HCT116 (cell line): Measurements from ENCODE around the gene TMF1. TPM values are rescaled to one million over a fixed set of nuclear protein-coding genes. Genes with fewer than 3 reads are reported as not detected.

Source experiments
- ATAC-seq: fragments of 200-7000 bp; cut with Tn5 transposase; 2 replicates; pipeline ENCODE4 v1.9.1; 2020; ENCODE audit warnings: mild to moderate bottlenecking, moderate library complexity
- BruUV-seq: library from RNA; stranded (reverse); fragments of 400-500 nt; replicated peaks from 2 replicates; lab custom pipeline; 2021; lab: Mats Ljungman, UMichigan
- CTCF ChIA-PET: fragments of 300-600 bp; sonication (Branson Sonifier 250); formaldehyde crosslinking; loops from one replicate; lab custom pipeline; 2021; ENCODE audit warnings: antibody characterized with exemption; lab: Charles Lee
- POLR2A ChIA-PET: fragments of 300-600, 350-600 bp; sonication (Branson Sonifier 250); formaldehyde crosslinking; loops from one replicate; lab custom pipeline; 2021; ENCODE audit warnings: antibody characterized with exemption; lab: Charles Lee
- RAD21 ChIA-PET, 2 experiments: fragments of 300-600 bp; sonication (Branson Sonifier 250); formaldehyde crosslinking; loops; one replicate each; lab custom pipeline; 2023; ENCODE audit warnings: low total read pairs in 2 of 2; ENCODE audit not compliant: uncharacterized antibody in 2 of 2, unreplicated experiment in 2 of 2, low non-redundant PET in 1 of 2; lab: Charles Lee
- DNase-seq: peaks from one replicate; pipeline ENCODE4 v3.0.0-alpha.2; 2010; ENCODE audit warnings: low read depth, low spot score
- H2AFZ ChIP-seq: fragments of 200-600 bp; shearing (Covaris generic), sonication (generic); 2 replicates; pipeline ENCODE4 v1.6.1; 2017; ENCODE audit warnings: low read depth, mixed run types, mixed read lengths, antibody characterized with exemption, low read length; ENCODE audit not compliant: poor library complexity, severe bottlenecking
- H3K27ac ChIP-seq: 2 replicates; pipeline ENCODE4 v1.5.1; 2012; ENCODE audit warnings: low read depth, low read length
- H3K27me3 ChIP-seq: fragments of 200-600 bp; sonication (generic); 2 replicates; pipeline ENCODE4 v1.6.1; 2016; ENCODE audit warnings: mixed run types, low read length, mixed read lengths; ENCODE audit not compliant: insufficient read depth
- H3K36me3 ChIP-seq, 2 experiments: fragments of 200-500 bp in 1 of 2; fragments of 200-600 bp in 1 of 2; sonication (Bioruptor generic) in 1 of 2; sonication (generic) in 1 of 2; 2 replicates each; pipeline versions ENCODE4 v1.5.1 to v1.6.1; 2014 to 2016; ENCODE audit warnings: low read length in 2 of 2, inconsistent platforms in 1 of 2, mixed read lengths in 1 of 2, mixed run types in 1 of 2; ENCODE audit not compliant: insufficient read depth in 2 of 2, control insufficient read depth in 1 of 2
- H3K4me1 ChIP-seq, 2 experiments: fragments of 200-600 bp in 1 of 2; sonication (generic) in 1 of 2; 2 replicates each; pipeline versions ENCODE4 v1.5.1 to v1.6.1; 2012 to 2017; ENCODE audit warnings: low read length in 2 of 2, inconsistent platforms in 1 of 2, mild to moderate bottlenecking in 1 of 2, mixed read lengths in 1 of 2, mixed run types in 1 of 2, moderate library complexity in 1 of 2; ENCODE audit not compliant: insufficient read depth in 2 of 2, control insufficient read depth in 1 of 2
- H3K4me2 ChIP-seq: fragments of 200-600 bp; sonication (generic); 2 replicates; pipeline ENCODE4 v1.6.1; 2017; ENCODE audit warnings: mixed run types, low read length, mixed read lengths
- H3K4me3 ChIP-seq, 2 experiments: fragments of 200-600 bp in 1 of 2; sonication (generic) in 1 of 2; replicated peaks in 1 of 2; 2 replicates each; pipeline ENCODE4 v1.5.1; 2011 to 2016; ENCODE audit warnings: low read length in 2 of 2, control low read depth in 1 of 2, low read depth in 1 of 2, mild to moderate bottlenecking in 1 of 2, mixed read lengths in 1 of 2, mixed run types in 1 of 2
- H3K79me2 ChIP-seq: fragments of 200-600 bp; sonication (generic); 2 replicates; pipeline ENCODE4 v1.6.1; 2017; ENCODE audit warnings: mild to moderate bottlenecking, mixed run types, low read length, moderate library complexity, mixed read lengths; ENCODE audit not compliant: insufficient read depth
- H3K9ac ChIP-seq: fragments of 200-600 bp; sonication (generic); 2 replicates; pipeline ENCODE4 v1.6.1; 2016; ENCODE audit warnings: low read length, mixed read lengths
- H3K9me2 ChIP-seq: fragments of 200-600 bp; sonication (generic), shearing (Covaris generic); 2 replicates; pipeline ENCODE4 v1.6.1; 2017; ENCODE audit warnings: mixed run types, mild to moderate bottlenecking, moderate library complexity; ENCODE audit not compliant: insufficient read depth
- H3K9me3 ChIP-seq, 2 experiments: fragments of 200-500 bp in 1 of 2; fragments of 200-600 bp in 1 of 2; sonication (Bioruptor generic) in 1 of 2; sonication (generic) in 1 of 2; 2 replicates each; pipeline ENCODE4 v1.6.1; 2014 to 2017; ENCODE audit warnings: low read length in 2 of 2, mixed read lengths in 2 of 2, inconsistent platforms in 1 of 2, low read depth in 1 of 2, mild to moderate bottlenecking in 1 of 2, mixed run types in 1 of 2, moderate library complexity in 1 of 2; ENCODE audit not compliant: control insufficient read depth in 1 of 2, insufficient read depth in 1 of 2
- H4K20me1 ChIP-seq: fragments of 200-600 bp; sonication (generic), shearing (Covaris generic); 2 replicates; pipeline ENCODE4 v1.6.1; 2017; ENCODE audit warnings: mixed run types, mild to moderate bottlenecking, moderate library complexity; ENCODE audit not compliant: insufficient read depth
- CBX3 ChIP-seq: IDR thresholded peaks from 2 replicates; pipeline ENCODE4 v1.6.1; 2012; ENCODE audit warnings: low read depth
- CEBPB ChIP-seq: IDR thresholded peaks from 2 replicates; pipeline ENCODE4 v1.6.1; 2012; ENCODE audit warnings: low read depth
- EGR1 ChIP-seq: IDR thresholded peaks from 2 replicates; pipeline ENCODE4 v1.6.1; 2012; ENCODE audit warnings: low read depth
- ELF1 ChIP-seq: IDR thresholded peaks from 2 replicates; pipeline ENCODE4 v1.6.1; 2012; ENCODE audit warnings: low read depth, borderline replicate concordance
- EZH2 ChIP-seq: fragments of 200-600 bp; sonication (generic); IDR thresholded peaks from 2 replicates; pipeline ENCODE4 v1.6.1; 2017; ENCODE audit warnings: antibody characterized with exemption, mixed run types
- FOSL1 ChIP-seq: IDR thresholded peaks from 2 replicates; pipeline ENCODE4 v1.6.1; 2012; ENCODE audit warnings: low read depth
- POLR2A ChIP-seq: IDR thresholded peaks from 2 replicates; pipeline ENCODE4 v1.7.0; 2011; ENCODE audit warnings: borderline replicate concordance; ENCODE audit not compliant: insufficient read depth, insufficient read length; ENCODE audit errors: extremely low read depth
- POLR2AphosphoS5 ChIP-seq: IDR thresholded peaks from 2 replicates; pipeline ENCODE4 v1.6.1; 2011; ENCODE audit warnings: mild to moderate bottlenecking, low read depth, low read length, moderate library complexity
- RAD21 ChIP-seq: IDR thresholded peaks from 2 replicates; pipeline ENCODE4 v1.6.1; 2012; ENCODE audit warnings: low read depth, mild to moderate bottlenecking
- SIN3A ChIP-seq: IDR thresholded peaks from 2 replicates; pipeline ENCODE4 v1.6.1; 2012; ENCODE audit warnings: low read depth
- SRF ChIP-seq: IDR thresholded peaks from 2 replicates; pipeline ENCODE4 v1.6.1; 2012; ENCODE audit warnings: low read depth
- TCF7L2 ChIP-seq: IDR thresholded peaks from 2 replicates; pipeline ENCODE4 v1.7.0; 2011; ENCODE audit warnings: borderline replicate concordance, inconsistent platforms; ENCODE audit not compliant: insufficient read depth, insufficient read length; ENCODE audit errors: extremely low read depth
- YY1 ChIP-seq: IDR thresholded peaks from 2 replicates; pipeline ENCODE4 v1.6.1; 2011; ENCODE audit warnings: low read length, low read depth, moderate library complexity, mild to moderate bottlenecking; ENCODE audit not compliant: insufficient replicate concordance; ENCODE audit errors: extremely low read depth
- intact Hi-C: fragments of 100-400 bp; cut with micrococcal nuclease; formaldehyde crosslinking; loops from 2 replicates; pipeline ENCODE4 v1.10.0; 2022
- total RNA-seq: library from RNA; stranded (reverse); gene quantifications from one replicate; pipeline ENCODE4 v1.2.1, GENCODE V29; 2021; ENCODE audit not compliant: unreplicated experiment
- TF ChIP-seq, protein P1 (sequence below): IDR thresholded peaks from 2 replicates; pipeline ENCODE4 v1.6.1; 2011; ENCODE audit warnings: mild to moderate bottlenecking, low read length, moderate library complexity; ENCODE audit not compliant: insufficient replicate concordance; ENCODE audit errors: extremely low read depth
- TF ChIP-seq, protein P2 (sequence below): IDR thresholded peaks from 2 replicates; pipeline ENCODE4 v1.6.1; 2012
- TF ChIP-seq, protein P3 (sequence below), 3 experiments: fragments of 200-600 bp in 1 of 3; sonication (generic) in 1 of 3; IDR thresholded peaks in 2 of 3; conservative IDR thresholded peaks in 1 of 3; 2 replicates each; pipeline ENCODE4 v1.5.1; 2012 to 2017; ENCODE audit warnings: low read depth in 2 of 3, low read length in 2 of 3, antibody characterized with exemption in 1 of 3, borderline replicate concordance in 1 of 3, control low read depth in 1 of 3, mild to moderate bottlenecking in 1 of 3, mixed read lengths in 1 of 3, mixed run types in 1 of 3, moderate library complexity in 1 of 3; ENCODE audit not compliant: insufficient read depth in 1 of 3
- TF ChIP-seq, protein P4 (sequence below): IDR thresholded peaks from 2 replicates; pipeline ENCODE4 v1.6.1; 2012

The TMF1 gene
- total RNA-seq, 1 experiment from 2014 or later: 27.3 TPM

DNA sequence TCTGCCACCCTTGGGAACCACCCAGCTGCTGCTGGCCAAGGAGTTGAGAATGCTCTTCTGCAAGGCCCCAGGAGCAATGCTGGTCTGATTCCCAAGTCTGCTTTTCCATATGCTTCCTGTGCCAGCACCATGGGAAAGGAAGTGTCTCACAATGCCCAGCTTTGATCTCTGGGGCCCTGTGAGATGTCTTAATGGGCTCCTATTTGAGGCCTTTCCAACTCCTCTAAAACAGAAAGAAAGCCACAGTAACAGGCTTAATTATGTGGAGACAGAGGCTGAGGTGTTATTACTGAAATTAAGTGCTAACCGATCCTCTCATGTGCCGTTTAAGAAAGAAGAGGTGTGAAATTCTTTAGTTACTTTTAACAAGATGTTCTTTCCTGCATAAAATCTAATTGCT, 43.2 kb downstream of the TMF1 start:
- RAD21 ChIA-PET: no interaction called here
- Histone ChIP-seq H3K9me2 (no peaks in the 10 kb centered on the region), H3K27me3 (no peaks in the 10 kb centered on the region)
- intact Hi-C loops: no loop called here
- no peak for TF ChIP-seq SRF
- peak; percentile 17 for TF ChIP-seq TCF7L2
- TF ChIP-seq, all 23 proteins: peak for 1
- no peak overlapping the region for H2AFZ ChIP-seq
- BruUV-seq: no TSS peak
- H3K9ac ChIP-seq: no peak overlapping the region
- no peak overlapping the region for H3K27ac ChIP-seq
- DNase-seq (no peak), ATAC-seq (no peak)
- no peaks in the 10 kb centered on the region for H4K20me1 ChIP-seq
- H3K4me1 ChIP-seq: peaks cover 0 to 11% of the 10 kb centered on the region in 2 experiments; a peak in 3 of 4 replicates
- no peak overlapping the region for H3K4me3 ChIP-seq
- H3K9me3 ChIP-seq: no peaks in the 10 kb centered on the region
- H3K79me2 ChIP-seq: no peaks in the 10 kb centered on the region
- H3K36me3 ChIP-seq: peaks cover 4 to 21% of the 10 kb centered on the region in 2 experiments; a peak in 3 of 4 replicates
- no peak overlapping the region for H3K4me2 ChIP-seq
- ChIA-PET CTCF (no interaction called here), POLR2A (no interaction called here)

DNA sequence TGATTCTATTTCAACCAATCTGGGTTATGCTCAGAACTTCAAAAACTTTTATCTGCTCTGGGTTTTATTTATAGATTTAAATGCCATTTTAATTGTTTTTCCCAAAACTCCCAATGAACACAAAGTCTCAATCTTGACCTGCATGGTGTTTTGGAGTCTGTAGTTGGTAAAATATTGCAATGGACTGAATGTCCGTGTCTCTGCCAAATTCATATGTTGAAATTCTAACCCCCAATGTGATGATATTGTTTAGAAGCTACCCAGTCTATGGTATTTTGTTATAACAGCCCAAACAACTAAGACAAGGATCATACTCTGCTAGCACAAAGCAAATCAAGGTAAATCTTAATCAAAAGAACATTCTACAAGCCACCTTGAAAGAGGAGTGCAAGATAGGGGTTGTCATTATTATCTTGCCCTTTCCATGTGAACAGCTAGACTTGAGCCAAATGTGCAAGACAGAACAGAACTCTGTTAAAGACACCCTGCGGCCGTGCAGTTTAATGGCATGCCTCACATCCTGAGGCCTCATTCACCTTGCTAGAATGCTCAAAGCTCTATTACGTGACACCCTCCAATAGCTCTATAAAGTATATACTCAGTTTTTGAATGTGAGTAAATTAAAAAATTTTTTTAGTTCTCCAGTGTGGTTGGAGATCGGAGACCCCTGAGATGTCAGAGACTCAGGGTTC, 46.2 kb downstream of the TMF1 start:
- H3K36me3 ChIP-seq: peaks cover 11 to 24% of the 10 kb centered on the region in 2 experiments; a peak in 3 of 4 replicates
- no peak for TF ChIP-seq CEBPB
- no peak for TF ChIP-seq RAD21
- no peak for TF ChIP-seq ELF1
- TF ChIP-seq CBX3: no peak
- TF ChIP-seq, protein P1, sequence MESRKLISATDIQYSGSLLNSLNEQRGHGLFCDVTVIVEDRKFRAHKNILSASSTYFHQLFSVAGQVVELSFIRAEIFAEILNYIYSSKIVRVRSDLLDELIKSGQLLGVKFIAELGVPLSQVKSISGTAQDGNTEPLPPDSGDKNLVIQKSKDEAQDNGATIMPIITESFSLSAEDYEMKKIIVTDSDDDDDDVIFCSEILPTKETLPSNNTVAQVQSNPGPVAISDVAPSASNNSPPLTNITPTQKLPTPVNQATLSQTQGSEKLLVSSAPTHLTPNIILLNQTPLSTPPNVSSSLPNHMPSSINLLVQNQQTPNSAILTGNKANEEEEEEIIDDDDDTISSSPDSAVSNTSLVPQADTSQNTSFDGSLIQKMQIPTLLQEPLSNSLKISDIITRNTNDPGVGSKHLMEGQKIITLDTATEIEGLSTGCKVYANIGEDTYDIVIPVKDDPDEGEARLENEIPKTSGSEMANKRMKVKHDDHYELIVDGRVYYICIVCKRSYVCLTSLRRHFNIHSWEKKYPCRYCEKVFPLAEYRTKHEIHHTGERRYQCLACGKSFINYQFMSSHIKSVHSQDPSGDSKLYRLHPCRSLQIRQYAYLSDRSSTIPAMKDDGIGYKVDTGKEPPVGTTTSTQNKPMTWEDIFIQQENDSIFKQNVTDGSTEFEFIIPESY: no peak
- no peak for TF ChIP-seq POLR2AphosphoS5
- TF ChIP-seq, protein P2, sequence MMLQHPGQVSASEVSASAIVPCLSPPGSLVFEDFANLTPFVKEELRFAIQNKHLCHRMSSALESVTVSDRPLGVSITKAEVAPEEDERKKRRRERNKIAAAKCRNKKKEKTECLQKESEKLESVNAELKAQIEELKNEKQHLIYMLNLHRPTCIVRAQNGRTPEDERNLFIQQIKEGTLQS: no peak
- TF ChIP-seq YY1: no peak
- no peak for TF ChIP-seq EGR1
- TF ChIP-seq FOSL1: no peak
- TF ChIP-seq, protein P3, sequence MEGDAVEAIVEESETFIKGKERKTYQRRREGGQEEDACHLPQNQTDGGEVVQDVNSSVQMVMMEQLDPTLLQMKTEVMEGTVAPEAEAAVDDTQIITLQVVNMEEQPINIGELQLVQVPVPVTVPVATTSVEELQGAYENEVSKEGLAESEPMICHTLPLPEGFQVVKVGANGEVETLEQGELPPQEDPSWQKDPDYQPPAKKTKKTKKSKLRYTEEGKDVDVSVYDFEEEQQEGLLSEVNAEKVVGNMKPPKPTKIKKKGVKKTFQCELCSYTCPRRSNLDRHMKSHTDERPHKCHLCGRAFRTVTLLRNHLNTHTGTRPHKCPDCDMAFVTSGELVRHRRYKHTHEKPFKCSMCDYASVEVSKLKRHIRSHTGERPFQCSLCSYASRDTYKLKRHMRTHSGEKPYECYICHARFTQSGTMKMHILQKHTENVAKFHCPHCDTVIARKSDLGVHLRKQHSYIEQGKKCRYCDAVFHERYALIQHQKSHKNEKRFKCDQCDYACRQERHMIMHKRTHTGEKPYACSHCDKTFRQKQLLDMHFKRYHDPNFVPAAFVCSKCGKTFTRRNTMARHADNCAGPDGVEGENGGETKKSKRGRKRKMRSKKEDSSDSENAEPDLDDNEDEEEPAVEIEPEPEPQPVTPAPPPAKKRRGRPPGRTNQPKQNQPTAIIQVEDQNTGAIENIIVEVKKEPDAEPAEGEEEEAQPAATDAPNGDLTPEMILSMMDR (IDR thresholded peaks at IDR 0.05 in 2 of 3, conservative IDR thresholded peaks at IDR 0.05 in 1 of 3; ENCODE audit: borderline replicate concordance in 1 of 3, insufficient read depth in 1 of 3, low read depth in 2 of 3, low read length in 2 of 3): no peak
- TF ChIP-seq EZH2: no peak
- no peak for TF ChIP-seq SIN3A
- TF ChIP-seq, protein P4, sequence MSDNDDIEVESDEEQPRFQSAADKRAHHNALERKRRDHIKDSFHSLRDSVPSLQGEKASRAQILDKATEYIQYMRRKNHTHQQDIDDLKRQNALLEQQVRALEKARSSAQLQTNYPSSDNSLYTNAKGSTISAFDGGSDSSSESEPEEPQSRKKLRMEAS: no peak
- no peak for TF ChIP-seq POLR2A
- TF ChIP-seq, all 23 proteins: peak for 0
- Histone ChIP-seq H3K9ac (no peak overlapping the region), H4K20me1 (no peaks in the 10 kb centered on the region), H3K4me2 (no peak overlapping the region), H3K79me2 (no peaks in the 10 kb centered on the region), H2AFZ (no peak overlapping the region), H3K4me3 (no peak overlapping the region), H3K4me1 (no peaks in the 10 kb centered on the region), H3K9me3 (no peaks in the 10 kb centered on the region), H3K27ac (no peak overlapping the region), H3K27me3 (no peaks in the 10 kb centered on the region), H3K9me2 (no peaks in the 10 kb centered on the region)
- ATAC-seq: no peak
- intact Hi-C loops: no loop called here
- BruUV-seq: no TSS peak
- no peak for DNase-seq
- RAD21 ChIA-PET: no interaction called here
- POLR2A ChIA-PET: no interaction called here
- CTCF ChIA-PET: no interaction called here
